Vagina (tissue), 2 donors: ENCODE data around the gene USF2.

Source experiments
- POLR2A ChIP-seq, 2 donors: fragments of 450-650 bp; IDR thresholded peaks; one replicate each; pipeline ENCODE4 v1.6.1; 2017; ENCODE audit warnings: antibody characterized with exemption in 2 of 2, mild to moderate bottlenecking in 2 of 2, moderate library complexity in 2 of 2
- POLR2AphosphoS5 ChIP-seq, 2 donors: sonication (generic); formaldehyde crosslinking; IDR thresholded peaks; one replicate each; pipeline ENCODE4 v1.9.0; 2017; ENCODE audit warnings: antibody characterized with exemption in 2 of 2, mild to moderate bottlenecking in 2 of 2, low read depth in 1 of 2; ENCODE audit not compliant: insufficient read depth in 1 of 2
- TF ChIP-seq, protein P1 (sequence below), 3 experiments: fragments of 450-650 bp in 2 of 3; fragments of 200-600 bp in 1 of 3; sonication (generic) in 1 of 3; IDR thresholded peaks; one replicate each; pipeline ENCODE4 v1.5.1; 2017 to 2019; ENCODE audit warnings: antibody characterized with exemption in 3 of 3, mild to moderate bottlenecking in 2 of 3, moderate library complexity in 2 of 3

DNA sequence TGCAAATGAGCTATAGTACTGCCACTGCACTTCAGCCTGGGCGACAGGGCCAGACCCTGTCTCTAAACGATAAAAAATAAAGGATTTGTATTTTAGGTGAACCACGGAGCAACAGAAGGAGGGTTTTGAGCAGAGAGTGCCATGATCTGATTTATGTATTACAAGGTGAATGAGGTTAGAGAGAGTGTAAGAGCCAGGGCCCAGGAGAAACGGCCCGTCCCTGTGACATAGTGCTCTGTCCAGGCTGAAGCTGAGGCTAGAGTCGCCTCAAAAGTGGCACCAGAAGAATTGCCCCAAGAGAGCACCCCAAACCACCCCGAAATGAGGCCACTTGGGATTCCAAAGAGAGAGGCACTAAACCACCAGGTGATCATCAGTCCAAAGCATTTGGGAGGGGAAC is 40.1 kb downstream of the USF2 start:
- TF ChIP-seq, protein P1, sequence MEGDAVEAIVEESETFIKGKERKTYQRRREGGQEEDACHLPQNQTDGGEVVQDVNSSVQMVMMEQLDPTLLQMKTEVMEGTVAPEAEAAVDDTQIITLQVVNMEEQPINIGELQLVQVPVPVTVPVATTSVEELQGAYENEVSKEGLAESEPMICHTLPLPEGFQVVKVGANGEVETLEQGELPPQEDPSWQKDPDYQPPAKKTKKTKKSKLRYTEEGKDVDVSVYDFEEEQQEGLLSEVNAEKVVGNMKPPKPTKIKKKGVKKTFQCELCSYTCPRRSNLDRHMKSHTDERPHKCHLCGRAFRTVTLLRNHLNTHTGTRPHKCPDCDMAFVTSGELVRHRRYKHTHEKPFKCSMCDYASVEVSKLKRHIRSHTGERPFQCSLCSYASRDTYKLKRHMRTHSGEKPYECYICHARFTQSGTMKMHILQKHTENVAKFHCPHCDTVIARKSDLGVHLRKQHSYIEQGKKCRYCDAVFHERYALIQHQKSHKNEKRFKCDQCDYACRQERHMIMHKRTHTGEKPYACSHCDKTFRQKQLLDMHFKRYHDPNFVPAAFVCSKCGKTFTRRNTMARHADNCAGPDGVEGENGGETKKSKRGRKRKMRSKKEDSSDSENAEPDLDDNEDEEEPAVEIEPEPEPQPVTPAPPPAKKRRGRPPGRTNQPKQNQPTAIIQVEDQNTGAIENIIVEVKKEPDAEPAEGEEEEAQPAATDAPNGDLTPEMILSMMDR (IDR thresholded peaks at IDR 0.05) = no peak
- TF ChIP-seq POLR2A (IDR thresholded peaks at IDR 0.05) = no peak
- no peak for TF ChIP-seq POLR2AphosphoS5 (IDR thresholded peaks at IDR 0.05; ENCODE audit: insufficient read depth in 1 of 2, low read depth in 1 of 2)
